ENCODE measurements around the gene MESP2.
"Not testable (repeated sequence)": the region's sequence is repeated elsewhere in the genome, so short reads cannot be mapped to it uniquely, and the experiment has no call there.

MESP2 gene

DNA sequence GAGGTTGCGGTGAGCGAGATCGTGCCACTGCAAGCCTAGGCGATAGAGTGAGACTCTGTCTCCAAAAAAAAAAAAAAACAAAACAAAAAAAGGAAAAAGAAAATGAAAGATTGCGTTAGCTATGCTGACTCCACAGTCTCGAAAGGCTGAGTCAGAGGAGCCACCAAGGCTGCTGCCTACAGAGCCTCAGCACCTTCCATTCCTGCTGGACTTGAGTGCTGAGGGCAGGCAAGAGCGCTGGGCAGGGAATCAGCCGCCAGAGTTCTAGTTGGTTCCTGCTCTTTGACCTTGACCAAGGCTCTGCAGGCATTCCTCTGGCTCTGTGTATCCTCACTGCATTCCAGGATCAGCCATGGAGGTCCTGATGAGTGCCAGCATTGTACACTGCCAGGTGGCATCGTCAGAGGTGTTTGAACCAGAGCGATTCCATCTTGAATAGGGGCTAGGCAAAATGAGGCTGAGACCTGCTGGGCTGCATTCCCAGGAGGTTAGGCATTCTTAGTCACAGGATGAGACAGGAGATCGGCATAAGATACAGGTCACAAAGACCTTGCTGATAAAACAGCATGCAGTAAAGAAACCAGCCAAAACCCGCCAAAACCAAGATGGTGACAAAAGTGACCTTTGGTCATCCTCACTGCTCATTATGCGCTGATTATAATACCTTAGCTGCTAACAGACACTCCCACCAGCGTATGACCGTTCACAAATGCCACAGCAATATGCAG is 5.9 kb downstream of the MESP2 start:
- DNase-seq: no peak

DNA sequence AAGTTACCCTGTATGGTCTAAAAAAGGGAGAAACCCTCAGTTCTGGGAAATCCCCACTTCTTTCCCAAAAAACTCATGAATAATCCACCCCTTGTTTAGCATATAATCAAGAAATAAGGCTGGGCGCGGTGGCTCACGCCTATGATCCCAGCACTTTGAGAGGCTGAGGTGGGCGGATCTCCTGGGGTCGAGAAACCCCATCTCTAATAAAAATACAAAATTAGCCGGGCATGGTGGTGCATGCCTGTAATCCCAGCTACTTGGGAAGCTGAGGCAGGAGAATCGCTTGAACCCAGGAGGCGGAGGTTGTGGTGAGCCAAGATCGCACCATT is 6.5 kb downstream of the MESP2 start:
- not testable (repeated sequence) for DNase-seq

DNA sequence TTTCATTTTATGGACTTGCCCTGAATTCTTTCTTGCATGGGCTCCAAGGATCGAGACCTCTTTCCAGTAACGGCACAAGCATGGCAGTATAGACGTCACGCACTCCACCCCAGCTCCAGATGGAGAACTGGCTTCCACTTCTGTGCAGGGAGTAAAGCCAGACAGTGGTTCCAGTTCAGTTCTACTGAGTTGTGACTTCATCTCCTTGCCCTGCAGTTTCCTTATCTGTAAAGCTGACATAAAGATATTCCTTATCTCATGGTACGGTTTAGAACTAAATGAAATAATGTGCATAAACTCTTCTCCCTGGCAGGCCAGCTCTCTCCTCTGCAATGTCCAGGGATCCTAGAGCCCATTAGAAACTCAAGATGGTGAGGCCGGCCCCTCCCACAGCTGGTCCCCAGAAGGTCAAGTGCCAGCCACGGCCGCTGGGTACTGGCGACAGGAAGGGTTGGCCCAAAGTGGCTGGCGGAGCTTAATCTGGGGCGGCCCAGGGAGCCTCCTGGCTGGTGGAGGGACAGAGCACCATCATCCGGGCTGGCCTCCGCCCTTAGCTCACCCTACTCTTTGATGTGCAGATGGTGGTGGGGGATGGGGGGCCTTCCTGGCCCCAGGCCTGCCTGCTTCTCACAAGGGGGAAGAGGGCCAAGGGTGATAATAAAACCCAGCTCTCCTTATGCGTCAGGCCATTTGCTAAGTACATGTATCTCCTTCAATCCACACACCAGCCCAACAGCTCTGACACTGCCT is 7.2 kb downstream of the MESP2 start:
- no peak for DNase-seq

DNA sequence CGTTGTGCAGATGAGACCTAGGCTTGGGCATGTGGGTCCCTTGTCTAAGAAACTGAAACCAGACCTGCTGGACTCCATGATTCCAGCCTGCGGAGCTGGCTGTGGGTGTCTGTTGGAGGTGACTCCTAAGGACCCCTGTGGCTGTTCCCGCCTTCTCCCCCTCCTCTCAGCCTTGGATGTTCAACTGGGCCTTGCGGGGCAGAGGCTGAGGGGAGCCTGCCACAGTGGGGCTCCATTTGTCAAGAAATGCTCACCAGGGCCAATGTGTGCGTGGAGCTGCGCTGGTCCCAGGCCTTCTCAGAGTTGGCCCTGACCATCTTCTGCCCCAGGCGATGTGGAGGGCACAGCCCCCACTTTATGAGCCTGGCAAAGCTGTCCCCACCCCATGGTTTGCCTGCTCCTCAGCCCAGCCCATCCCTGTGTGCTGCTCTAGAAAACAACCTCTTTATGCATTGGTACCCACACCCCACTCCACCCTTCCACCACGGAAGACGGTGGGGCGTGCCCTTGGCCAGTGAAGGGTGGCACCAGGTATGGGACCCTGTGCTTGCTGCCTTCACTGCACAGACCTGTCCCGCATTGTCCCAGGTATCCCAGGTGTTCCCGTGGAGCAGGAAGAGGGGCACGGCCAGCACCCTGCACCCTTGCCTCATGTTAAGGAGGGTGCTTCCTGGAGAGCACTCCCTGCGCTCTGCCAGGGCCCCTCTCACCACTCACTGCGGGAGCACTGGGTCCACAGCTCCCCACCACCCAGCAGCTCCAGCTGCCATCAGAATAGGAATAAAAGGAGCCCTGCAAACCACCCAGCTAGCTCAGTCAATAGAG is 7.9 kb downstream of the MESP2 start:
- no peak for DNase-seq

DNA sequence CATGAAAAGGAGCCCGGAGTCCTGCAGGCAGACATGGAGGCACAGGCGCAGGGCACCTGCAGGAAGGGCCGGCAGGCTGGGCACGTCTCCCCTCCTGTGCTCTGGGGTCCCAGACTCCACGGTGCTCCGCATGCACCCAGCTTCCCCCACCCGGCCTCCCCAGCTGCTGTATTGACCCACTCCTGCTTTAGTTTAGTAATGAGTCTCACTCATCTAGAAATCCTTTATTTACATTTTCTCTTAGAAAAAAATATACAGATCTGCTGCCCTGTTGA is 8.5 kb downstream of the MESP2 start:
- no peak for DNase-seq

DNA sequence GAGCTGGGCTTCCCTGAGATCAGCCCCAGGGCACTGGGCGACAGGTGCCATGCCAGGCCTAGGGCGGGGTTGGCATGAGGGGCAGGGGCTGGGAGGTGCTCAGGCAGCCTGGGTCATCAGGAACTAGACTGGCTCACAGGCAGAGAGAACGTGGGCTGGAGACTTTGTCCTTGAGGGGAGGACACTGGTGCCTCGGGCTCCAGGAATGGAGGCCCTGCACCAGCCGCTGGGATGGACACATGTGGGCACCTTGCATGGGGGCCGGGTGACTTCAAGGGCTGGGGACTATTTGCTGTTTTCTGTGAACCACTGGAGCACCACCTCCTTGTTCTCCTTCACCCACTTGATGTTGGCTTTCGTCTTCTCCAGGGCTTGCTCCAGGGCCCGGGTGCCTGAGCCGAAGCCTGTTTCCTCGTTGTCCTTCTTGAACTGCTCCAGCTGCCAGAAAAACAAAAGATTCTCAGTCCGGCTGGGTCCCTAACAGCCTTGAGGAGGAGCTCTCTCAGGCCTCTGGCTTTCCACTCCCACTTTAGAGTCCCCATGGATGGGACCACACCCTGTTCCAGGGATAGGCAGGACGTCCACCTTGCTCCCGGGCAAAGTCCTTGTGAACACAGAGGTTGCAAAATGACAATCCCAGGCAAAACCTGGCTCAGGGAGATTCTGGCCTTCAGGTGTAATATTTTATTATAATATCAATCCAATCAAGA is 9.1 kb downstream of the MESP2 start:
- no peak for DNase-seq

DNA sequence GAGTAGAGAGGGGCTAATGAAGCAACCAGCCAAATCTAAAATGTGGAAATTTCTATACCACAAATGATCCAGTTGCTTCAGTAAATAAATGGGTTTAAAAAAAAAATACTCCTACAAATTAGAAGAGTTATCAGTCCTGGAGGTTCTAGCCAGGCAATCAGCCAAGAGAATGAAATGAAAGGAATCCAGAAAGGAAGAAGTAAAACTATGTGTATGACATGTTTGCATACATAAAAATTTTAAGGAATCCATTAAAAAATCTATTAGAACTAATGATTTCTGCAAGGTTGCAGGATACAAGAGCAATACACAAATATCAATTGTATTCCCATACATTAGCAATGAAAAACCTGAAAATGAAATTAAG is 9.6 kb downstream of the MESP2 start:
- no peak for DNase-seq

DNA sequence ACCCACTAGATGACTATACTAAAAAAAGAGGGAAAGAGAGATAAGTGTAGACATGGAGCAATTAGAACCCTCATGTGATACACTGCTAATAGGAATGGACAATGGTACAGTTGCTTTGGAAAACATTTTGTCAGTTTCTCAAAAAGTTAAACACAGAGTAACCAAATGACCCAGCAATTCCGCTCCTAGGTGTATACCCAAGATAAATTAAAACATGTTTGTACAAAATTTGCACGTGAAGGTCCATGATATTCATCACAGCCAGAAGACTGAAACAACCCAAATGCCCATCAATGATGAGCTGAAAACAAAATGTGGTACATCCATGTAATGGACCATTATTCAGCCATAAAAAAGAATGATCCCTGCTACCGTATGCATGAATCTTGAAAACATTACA is 11.8 kb downstream of the MESP2 start:
- no peak for DNase-seq

DNA sequence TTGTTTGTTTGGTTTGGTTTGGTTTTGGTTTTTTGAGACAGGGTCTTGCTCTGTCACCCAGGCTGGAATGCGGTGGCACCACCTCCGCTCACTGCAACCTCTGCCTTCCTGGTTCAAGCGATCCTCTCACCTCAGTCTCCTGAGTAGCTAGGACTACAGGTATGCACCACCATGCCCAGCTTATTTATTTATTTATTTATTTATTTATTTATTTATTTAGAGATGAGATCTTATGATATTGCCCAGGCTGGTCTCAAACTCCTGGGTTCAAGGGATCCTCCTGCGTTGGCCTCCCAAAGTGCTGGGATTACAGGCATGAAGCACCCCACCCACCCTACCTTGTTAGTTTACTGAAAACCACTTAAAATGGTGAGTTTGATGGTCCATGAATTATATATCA is 12.5 kb downstream of the MESP2 start:
- DNase-seq: not testable (repeated sequence)

DNA sequence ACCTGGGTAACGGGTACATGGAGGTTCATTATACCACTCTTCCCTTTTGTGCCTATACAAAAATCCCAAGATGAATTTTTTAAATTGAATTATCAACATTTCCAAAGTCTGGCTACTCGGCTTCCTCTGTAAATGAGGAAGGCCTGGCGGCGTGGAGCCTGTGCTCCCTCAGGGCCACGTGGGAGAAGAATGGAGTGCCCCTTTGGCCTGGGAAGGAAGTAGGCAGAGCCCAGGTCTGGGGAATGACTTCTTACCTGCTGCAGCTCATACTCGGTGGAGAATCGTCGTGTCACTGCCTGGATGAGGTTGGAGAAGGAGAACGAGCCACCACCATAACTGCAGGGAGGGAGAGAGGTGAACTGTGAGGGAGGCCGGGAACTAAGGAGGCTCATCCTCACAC is 14.1 kb downstream of the MESP2 start:
- no peak for DNase-seq

DNA sequence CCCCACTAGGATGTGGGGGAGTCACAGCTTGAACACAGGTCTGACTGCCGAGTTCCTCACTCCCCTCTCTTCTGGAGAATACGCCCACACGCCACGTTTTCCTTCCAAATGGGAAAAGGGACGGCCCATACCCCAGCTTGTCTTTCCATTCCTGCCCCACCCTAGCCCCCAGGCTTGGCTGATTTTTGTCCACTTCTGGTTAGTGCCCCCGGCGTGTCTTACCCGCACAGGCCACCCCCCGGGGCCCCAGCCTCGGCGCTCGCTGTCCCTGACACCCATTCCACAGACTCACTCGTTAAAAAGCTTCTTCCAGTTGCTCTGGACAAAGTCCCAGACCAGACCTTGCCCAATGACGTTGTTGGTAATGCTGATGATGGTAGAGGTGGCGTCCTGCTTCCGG is 14.5 kb downstream of the MESP2 start:
- no peak for DNase-seq

DNA sequence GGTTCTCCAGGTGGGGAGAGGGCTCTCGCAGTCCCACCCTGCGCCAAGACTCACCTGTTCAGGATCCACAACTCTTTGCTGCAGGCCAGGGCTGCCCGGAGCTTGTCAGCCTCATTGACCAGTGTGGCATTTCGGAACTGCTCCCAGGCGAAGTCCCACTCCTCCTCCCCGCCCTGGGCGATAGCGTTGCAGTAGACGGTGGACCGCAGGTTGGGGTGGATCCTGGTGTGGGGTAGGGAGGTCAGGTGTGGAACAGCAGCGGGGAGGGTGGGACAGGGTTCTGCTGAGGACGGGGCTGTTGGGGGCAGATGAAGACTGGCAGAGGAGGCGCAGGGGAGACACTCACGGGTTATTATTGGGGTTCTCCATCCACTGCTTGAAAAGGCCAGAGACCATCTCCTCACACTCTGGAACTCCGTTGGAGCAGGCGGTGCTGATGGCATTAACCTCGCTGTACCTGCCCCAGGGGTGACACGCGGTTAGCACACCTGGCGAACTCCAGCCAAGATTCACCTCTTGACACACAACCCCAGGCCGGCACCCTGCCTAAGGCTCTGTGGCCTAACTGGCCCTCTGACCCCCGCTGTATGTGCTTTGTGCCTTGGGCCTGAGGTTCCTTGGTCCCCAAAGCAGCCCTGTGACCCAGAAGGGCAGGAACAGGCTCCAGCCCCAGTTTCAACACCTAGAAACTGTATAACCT is 16.1 kb downstream of the MESP2 start:
- no peak for DNase-seq

DNA sequence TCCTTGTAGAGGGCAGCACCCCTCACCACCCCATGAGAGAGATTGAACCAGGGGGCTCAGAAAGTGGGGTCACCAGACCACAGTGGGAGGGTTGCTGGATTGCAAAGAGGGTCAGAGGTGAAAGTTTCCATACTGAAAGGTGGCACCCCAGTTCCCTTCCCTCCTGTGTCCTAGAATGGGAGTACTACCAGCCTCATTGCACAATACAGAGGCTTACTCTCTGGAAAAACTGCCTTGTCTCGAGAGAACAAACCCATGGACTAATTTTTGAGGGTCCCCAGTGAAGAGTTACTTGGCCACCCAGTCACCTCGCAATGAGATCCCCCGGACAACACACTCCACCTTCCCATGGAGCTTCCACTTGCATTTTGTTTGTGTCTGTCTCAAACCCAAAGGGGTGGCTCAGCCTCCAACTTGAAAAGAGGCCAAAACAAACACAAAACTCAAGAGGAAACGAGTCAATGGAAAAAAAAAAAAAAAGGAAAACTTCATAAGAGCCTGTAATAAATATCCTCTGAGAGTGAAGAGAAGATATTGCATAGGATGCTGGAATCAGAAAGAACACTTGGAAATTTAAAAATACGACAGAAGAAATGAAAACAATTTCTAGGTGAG is 18.6 kb downstream of the MESP2 start:
- DNase-seq: no peak

DNA sequence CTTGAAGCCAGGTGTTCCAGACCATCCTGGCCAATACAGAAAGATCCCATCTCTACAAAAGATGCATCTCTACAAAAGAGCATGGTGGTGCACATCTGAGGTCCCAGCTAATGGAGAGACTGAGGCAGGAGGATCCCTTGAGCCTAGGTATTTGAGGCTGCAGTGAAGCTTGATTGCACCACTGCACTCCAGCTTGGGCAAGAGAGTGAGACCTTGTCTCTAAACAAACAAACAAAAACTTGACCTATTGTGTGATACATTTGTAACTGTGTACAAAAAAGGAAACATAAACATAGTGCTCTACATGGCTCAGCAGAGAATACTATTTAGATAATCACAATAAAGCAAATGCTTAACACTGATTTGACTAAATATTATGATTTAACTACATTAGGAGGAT is 19.9 kb downstream of the MESP2 start:
- DNase-seq: no peak

DNA sequence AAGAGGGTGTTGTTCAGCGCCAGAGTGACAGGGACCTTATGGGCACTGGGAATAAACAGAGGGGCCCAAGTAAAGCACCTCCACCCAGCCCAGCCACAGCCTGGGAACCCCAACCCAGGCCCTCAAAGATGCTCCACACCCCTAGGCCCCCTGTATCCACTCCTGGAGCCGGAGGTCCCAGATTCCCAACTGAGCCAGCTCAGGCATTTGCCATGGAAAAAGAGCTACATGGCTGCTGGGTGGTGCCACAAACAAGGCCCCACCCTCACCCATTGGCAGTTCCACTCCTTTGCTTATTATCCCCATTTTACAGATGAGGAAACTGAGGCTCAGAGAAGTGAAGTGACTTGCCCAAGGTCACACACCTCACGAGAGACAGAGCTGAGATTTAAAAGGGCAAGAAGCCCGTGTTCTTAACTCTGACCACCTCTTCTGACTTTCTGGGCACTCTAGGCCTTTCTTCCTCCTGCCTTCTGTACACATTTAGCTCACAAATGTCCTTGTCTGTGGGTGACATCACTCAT is 21.6 kb downstream of the MESP2 start:
- no peak for DNase-seq

DNA sequence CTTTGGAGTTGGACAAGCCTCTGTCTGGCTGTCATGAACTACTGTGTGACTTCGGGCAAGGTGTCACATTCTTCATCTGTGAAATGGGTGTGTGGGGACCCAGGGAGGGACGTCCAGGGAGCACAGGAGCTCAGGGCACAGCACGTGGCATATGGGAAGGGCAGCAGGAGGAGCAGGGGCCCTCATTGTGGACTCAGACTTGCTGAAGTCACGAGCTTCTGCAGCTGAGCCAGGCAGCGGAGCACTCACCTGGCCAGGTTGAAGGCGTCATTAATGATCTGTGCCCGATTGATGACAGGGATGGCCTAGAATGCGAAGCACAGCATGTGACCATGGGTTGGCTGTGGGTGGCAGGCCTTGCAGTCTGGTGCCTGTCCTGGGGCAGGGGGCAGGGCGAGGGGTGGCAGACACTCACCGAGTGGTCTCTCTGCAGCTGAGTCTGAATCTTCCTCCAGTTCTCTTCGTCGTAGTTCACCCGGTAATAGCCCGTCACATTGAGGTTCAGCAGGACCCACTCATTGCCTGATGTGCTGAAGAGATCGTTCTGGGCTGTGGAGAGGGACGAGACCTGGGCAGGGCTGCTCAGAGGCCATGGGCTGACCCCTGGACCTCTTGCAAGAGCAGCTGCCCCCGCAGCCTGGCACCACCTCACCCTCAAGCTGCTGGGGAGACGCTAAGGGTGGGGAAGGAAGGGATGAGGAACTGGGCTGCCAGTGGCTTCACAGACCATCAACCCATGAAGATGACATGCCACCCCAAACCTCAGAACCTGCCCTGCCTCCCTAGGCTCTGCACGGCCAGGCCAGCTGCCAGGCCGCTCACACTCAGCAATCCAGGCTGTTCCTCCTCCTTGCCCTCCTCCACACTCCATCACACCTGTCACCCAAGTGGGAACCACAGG is 23.1 kb downstream of the MESP2 start:
- DNase-seq: no peak

DNA sequence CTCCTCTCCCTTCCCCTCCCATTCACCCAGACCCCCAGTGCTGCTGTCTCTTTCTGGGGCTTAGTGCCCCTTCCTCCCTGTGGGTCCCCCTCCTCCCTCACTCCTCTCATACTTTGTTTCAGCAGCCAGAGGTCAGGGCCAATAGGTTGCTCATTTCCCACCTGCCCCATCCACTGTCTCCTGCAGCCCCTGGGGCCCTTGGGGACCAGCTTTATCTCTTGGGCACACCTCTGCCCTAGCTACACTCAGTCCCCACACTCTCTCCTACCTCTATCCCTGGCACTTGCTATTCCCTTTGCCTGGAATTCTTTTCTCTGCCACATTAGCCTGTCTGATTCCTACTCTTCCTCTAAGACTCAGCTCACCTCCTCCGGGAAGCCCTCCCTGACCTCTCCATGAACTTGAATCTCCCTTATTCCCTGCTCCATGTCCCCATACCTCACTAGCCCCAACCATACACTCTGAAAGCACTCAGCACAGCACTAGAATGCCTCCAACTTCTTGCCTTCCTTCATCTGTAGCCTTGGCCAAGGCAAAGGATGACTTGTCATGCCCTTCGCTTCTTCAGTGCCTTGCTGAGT is 23.9 kb downstream of the MESP2 start:
- DNase-seq: no peak

DNA sequence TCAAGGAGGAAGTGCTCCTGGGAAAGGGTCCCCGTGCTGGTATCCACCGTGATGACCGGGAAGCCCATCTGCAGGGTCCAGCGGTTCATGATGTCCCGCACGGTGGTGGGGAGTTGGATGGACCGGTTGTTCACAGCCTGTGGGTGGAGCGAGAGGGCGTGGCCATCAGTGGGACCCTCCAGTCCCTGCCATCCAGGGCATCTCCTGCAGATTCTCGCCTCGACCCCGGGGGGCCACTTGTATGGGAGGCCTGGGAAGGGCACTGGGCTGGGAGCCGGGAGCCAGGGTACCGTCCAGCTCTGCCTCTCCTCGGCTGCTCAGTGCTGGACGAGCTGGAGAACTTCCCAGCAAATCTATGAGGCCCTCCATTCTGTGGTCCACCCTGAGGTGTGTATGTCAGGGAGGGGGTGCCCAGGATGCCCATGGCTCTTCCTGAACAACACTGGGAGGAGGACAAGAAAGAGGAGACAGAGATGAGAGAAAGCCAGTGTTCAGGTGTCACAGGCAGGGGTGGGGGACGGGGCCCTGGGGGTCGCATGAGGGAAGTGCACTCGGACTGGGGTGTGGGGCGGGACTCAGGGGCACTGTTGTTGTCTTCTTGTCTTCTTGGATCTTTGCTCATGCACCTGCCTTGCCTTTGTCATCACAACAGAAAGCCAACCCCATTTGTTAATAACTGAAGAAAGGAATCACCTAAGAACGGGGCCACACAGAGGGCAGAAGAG is 25.5 kb downstream of the MESP2 start:
- no peak for DNase-seq

DNA sequence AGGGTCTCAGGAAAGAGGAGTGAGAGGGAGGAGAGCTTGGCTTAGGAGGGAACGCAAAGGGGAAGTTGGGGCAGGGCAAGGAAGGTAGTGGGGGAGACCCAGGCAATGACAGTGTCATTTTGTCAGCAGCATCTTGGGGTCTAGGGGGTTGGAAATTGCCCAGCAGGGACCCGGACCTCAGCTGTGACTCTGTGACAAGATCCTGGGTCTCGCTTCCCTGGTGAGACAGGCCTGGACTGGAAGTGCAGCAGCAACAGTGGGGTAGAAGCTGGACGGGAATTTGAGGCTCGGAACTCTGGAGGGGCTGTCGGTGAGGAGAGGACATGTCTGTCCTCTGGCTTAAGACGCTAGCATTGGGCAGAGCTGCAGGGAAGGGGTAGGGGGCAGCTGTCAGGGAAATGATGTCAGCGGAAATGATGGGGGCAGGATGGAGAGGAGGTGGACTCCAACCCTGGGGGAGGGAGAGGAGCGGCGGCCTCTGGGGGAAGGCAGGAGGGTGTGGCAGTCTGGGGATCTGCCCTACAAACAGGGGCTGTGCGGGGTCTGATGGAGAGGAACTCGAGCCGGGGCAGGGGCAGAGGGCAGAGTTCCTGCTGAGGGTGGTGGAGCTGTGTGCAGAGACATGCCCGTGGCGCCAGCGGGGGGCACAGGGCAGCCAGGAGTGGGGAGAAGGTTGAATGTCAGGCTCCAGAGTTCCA is 26.2 kb downstream of the MESP2 start:
- DNase-seq: no peak
